ENCODE measurements around the gene CAMTA1. TPM values are rescaled to one million over a fixed set of nuclear protein-coding genes. Genes with fewer than 3 reads are reported as not detected.

The CAMTA1 gene
- total RNA-seq, 1 experiment from 2014 or later: 69.5 TPM

GRCh38 chr1:7326366-7326765, 541.1 kb downstream of the CAMTA1 start:
- H3K27me3 ChIP-seq (ENCODE audit: insufficient read depth, low read length): no peaks in the 10 kb centered on the region
- DNase-seq (ENCODE audit: low read depth, low spot score) (no peak), ATAC-seq (no peak)
- RAD21 ChIA-PET (ENCODE audit: low non-redundant PET in 1 of 2, low total read pairs in 2 of 2, uncharacterized antibody in 2 of 2, unreplicated experiment in 2 of 2): no interaction called here
- H3K36me3 ChIP-seq (ENCODE audit: control insufficient read depth in 1 of 2, insufficient read depth in 2 of 2, low read length in 2 of 2): no peaks in the 10 kb centered on the region
- H3K4me1 ChIP-seq (ENCODE audit: control insufficient read depth in 1 of 2, insufficient read depth in 2 of 2, low read length in 2 of 2): no peaks in the 10 kb centered on the region
- H3K4me2 ChIP-seq (ENCODE audit: low read length): no peak overlapping the region
- TF ChIP-seq POLR2A (IDR thresholded peaks at IDR 0.05; ENCODE audit: borderline replicate concordance, extremely low read depth, insufficient read depth, insufficient read length): no peak
- TF ChIP-seq ZBTB33 (IDR thresholded peaks at IDR 0.05; ENCODE audit: extremely low read depth, insufficient replicate concordance, low read length): no peak
- TF ChIP-seq EGR1 (IDR thresholded peaks at IDR 0.05; ENCODE audit: low read depth): no peak
- TF ChIP-seq ATF3 (IDR thresholded peaks at IDR 0.05): no peak
- no peak for TF ChIP-seq YY1 (IDR thresholded peaks at IDR 0.05; ENCODE audit: extremely low read depth, insufficient replicate concordance, low read depth, low read length)
- no peak for TF ChIP-seq SIN3A (IDR thresholded peaks at IDR 0.05; ENCODE audit: low read depth)
- no peak for TF ChIP-seq CBX3 (IDR thresholded peaks at IDR 0.05; ENCODE audit: low read depth)
- TF ChIP-seq, protein P1, sequence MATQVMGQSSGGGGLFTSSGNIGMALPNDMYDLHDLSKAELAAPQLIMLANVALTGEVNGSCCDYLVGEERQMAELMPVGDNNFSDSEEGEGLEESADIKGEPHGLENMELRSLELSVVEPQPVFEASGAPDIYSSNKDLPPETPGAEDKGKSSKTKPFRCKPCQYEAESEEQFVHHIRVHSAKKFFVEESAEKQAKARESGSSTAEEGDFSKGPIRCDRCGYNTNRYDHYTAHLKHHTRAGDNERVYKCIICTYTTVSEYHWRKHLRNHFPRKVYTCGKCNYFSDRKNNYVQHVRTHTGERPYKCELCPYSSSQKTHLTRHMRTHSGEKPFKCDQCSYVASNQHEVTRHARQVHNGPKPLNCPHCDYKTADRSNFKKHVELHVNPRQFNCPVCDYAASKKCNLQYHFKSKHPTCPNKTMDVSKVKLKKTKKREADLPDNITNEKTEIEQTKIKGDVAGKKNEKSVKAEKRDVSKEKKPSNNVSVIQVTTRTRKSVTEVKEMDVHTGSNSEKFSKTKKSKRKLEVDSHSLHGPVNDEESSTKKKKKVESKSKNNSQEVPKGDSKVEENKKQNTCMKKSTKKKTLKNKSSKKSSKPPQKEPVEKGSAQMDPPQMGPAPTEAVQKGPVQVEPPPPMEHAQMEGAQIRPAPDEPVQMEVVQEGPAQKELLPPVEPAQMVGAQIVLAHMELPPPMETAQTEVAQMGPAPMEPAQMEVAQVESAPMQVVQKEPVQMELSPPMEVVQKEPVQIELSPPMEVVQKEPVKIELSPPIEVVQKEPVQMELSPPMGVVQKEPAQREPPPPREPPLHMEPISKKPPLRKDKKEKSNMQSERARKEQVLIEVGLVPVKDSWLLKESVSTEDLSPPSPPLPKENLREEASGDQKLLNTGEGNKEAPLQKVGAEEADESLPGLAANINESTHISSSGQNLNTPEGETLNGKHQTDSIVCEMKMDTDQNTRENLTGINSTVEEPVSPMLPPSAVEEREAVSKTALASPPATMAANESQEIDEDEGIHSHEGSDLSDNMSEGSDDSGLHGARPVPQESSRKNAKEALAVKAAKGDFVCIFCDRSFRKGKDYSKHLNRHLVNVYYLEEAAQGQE (IDR thresholded peaks at IDR 0.05; ENCODE audit: low read depth): no peak
- TF ChIP-seq ELF1 (IDR thresholded peaks at IDR 0.05; ENCODE audit: borderline replicate concordance, low read depth): no peak
- TF ChIP-seq RAD21 (IDR thresholded peaks at IDR 0.05; ENCODE audit: low read depth): no peak
- H2AFZ ChIP-seq (ENCODE audit: low read depth, low read length, poor library complexity, severe bottlenecking): no peak overlapping the region
- no peak overlapping the region for H3K9ac ChIP-seq (ENCODE audit: low read length)
- CTCF ChIA-PET: no interaction called here
- BruUV-seq (replicated peaks): no TSS peak
- POLR2A ChIA-PET: no interaction called here
- peaks cover 0 to 9% of the 10 kb centered on the region in 2 experiments; a peak in 1 of 4 replicates for H3K9me3 ChIP-seq (ENCODE audit: control insufficient read depth in 1 of 2, insufficient read depth in 1 of 2, low read depth in 1 of 2, low read length in 2 of 2)
- H3K79me2 ChIP-seq (ENCODE audit: insufficient read depth, low read length): no peaks in the 10 kb centered on the region
- H3K9me2 ChIP-seq (ENCODE audit: insufficient read depth): no peaks in the 10 kb centered on the region
- H3K4me3 ChIP-seq (replicated peaks in 1 of 2; ENCODE audit: low read depth in 1 of 2, low read length in 2 of 2): no peak overlapping the region
- intact Hi-C loops (cut with micrococcal nuclease): no loop called here
- no peaks in the 10 kb centered on the region for H4K20me1 ChIP-seq (ENCODE audit: insufficient read depth)
- no peak overlapping the region for H3K27ac ChIP-seq (ENCODE audit: low read depth, low read length)

Measured in HCT116 (cell line).